A673 (cell line): ENCODE measurements around the gene ANXA10. TPM values are rescaled to one million over a fixed set of nuclear protein-coding genes. Genes with fewer than 3 reads are reported as not detected.

Experiments used
- BruUV-seq: library from RNA; stranded (reverse); fragments of 400-500 nt; replicated peaks from 2 replicates; lab custom pipeline; 2021; lab: Mats Ljungman, UMichigan
- CTCF ChIA-PET: fragments of 300-600 bp; sonication (Branson Sonifier 250); formaldehyde crosslinking; loops from one replicate; lab custom pipeline; 2022; ENCODE audit warnings: antibody characterized with exemption; lab: Charles Lee
- POLR2A ChIA-PET: fragments of 300-600 bp; sonication (Branson Sonifier 250); formaldehyde crosslinking; loops from one replicate; lab custom pipeline; 2022; ENCODE audit warnings: antibody characterized with exemption; ENCODE audit not compliant: low non-redundant PET; lab: Charles Lee
- DNase-seq: peaks from one replicate; pipeline ENCODE4 v3.0.0-alpha.2; 2015; ENCODE audit warnings: low spot score
- H3K27ac ChIP-seq: fragments of 200-600 bp; sonication (generic); 2 replicates; pipeline ENCODE4 v1.5.1; 2016; ENCODE audit warnings: mixed run types, low read depth, mild to moderate bottlenecking, mixed read lengths, antibody characterized with exemption, low read length; ENCODE audit not compliant: poor library complexity, severe bottlenecking
- H3K27me3 ChIP-seq: fragments of 200-600 bp; sonication (generic); replicated peaks from 2 replicates; pipeline ENCODE4 v1.6.1; 2017; ENCODE audit warnings: mixed run types, low read depth, mild to moderate bottlenecking, mixed read lengths, antibody characterized with exemption, low read length; ENCODE audit not compliant: insufficient read depth, poor library complexity
- H3K36me3 ChIP-seq: fragments of 200-600 bp; sonication (generic); 2 replicates; pipeline ENCODE4 v1.6.1; 2016; ENCODE audit warnings: mixed run types, mild to moderate bottlenecking, mixed read lengths, antibody characterized with exemption, low read length; ENCODE audit not compliant: insufficient read depth, poor library complexity, severe bottlenecking
- H3K4me1 ChIP-seq: fragments of 200-600 bp; sonication (generic); 2 replicates; pipeline ENCODE4 v1.6.1; 2017; ENCODE audit warnings: mixed run types, mild to moderate bottlenecking, mixed read lengths, antibody characterized with exemption, low read length; ENCODE audit not compliant: insufficient read depth, poor library complexity, severe bottlenecking
- H3K4me3 ChIP-seq: fragments of 200-600 bp; sonication (generic); 2 replicates; pipeline ENCODE4 v1.5.1; 2016; ENCODE audit warnings: low read depth, mixed run types, mild to moderate bottlenecking, mixed read lengths, low read length; ENCODE audit not compliant: poor library complexity, severe bottlenecking
- H3K9me3 ChIP-seq: fragments of 200-600 bp; sonication (generic); 2 replicates; pipeline ENCODE4 v1.6.1; 2016; ENCODE audit warnings: mixed run types, low read depth, mild to moderate bottlenecking, mixed read lengths, antibody characterized with exemption, low read length; ENCODE audit not compliant: poor library complexity, severe bottlenecking
- CTCF ChIP-seq: fragments of 300-800, 200-600 bp; sonication (generic); conservative IDR thresholded peaks from 2 replicates; pipeline ENCODE4 v1.5.1; 2017; ENCODE audit warnings: low read depth, mild to moderate bottlenecking, antibody characterized with exemption, low read length, moderate library complexity, mixed read lengths
- EZH2 ChIP-seq: fragments of 200-600 bp; sonication (generic); IDR thresholded peaks from 2 replicates; pipeline ENCODE4 v1.6.1; 2017; ENCODE audit warnings: borderline replicate concordance, low read depth, mild to moderate bottlenecking, mixed read lengths, antibody characterized with exemption, low read length; ENCODE audit not compliant: poor library complexity, severe bottlenecking
- intact Hi-C: fragments of 100-400 bp; cut with micrococcal nuclease; formaldehyde crosslinking; loops from one replicate; pipeline ENCODE4 v1.10.0; 2022; ENCODE audit not compliant: unreplicated experiment
- total RNA-seq: library from RNA; stranded (reverse); gene quantifications from 2 replicates; pipeline ENCODE4 v1.2.3, GENCODE V29; 2021

The ANXA10 gene
- total RNA-seq, 1 experiment from 2014 or later, result not detected

GRCh38 chr4:168164915-168165548 lies 72.7 kb downstream of the ANXA10 start:
- no peak for DNase-seq
- no TSS peak for BruUV-seq
- intact Hi-C loops, result no loop called here
- no peak for TF ChIP-seq EZH2
- TF ChIP-seq CTCF, result no peak
- H3K36me3 ChIP-seq, result no peaks in the 10 kb centered on the region
- no peaks in the 10 kb centered on the region for H3K4me1 ChIP-seq
- CTCF ChIA-PET, result no interaction called here
- H3K4me3 ChIP-seq, result no peak overlapping the region
- POLR2A ChIA-PET, result no interaction called here
- no peak overlapping the region for H3K27ac ChIP-seq
- H3K9me3 ChIP-seq, result no peaks in the 10 kb centered on the region
- no peaks in the 10 kb centered on the region for H3K27me3 ChIP-seq

DNA sequence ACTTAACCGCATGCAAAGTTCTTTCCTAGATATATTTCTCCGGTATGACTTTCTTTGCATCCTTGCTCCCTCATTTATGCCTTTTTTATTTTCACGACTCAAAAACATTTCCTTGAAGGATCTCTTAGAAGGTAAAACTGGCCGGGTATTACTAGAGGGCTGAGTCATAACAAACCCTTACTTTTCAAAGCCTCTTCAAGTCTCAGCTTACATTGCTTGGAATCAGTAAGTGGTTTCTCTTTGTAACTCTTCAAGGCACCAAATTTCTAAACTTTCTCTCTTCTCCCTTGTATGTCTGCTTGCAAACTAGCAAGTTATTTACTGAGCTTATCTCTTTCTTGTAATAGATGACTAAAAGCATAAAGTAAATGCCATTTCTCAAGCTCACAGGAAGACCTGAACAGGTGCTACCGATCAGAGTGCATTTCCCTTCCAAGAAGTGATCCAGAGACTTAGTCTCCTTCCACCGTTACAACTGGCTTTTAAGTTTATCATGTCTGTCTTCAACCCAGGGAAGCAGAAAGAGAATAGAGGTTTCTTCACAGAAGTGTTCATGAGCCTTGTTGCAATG lies 75.5 kb downstream of the ANXA10 start:
- TF ChIP-seq CTCF, result no peak
- Histone ChIP-seq H3K27me3 (no peaks in the 10 kb centered on the region), H3K27ac (no peak overlapping the region), H3K36me3 (no peaks in the 10 kb centered on the region), H3K4me3 (no peak overlapping the region), H3K9me3 (no peaks in the 10 kb centered on the region), H3K4me1 (no peaks in the 10 kb centered on the region)
- CTCF ChIA-PET, result no interaction called here
- POLR2A ChIA-PET, result no interaction called here
- intact Hi-C loops, result no loop called here
- no TSS peak for BruUV-seq
- no peak for DNase-seq

GRCh38 chr4:168174308-168174707 lies 82.0 kb downstream of the ANXA10 start:
- intact Hi-C loops, result no loop called here
- POLR2A ChIA-PET, result no interaction called here
- no peak overlapping the region for H3K27ac ChIP-seq
- no peaks in the 10 kb centered on the region for H3K36me3 ChIP-seq
- H3K27me3 ChIP-seq, result no peaks in the 10 kb centered on the region
- H3K9me3 ChIP-seq, result no peaks in the 10 kb centered on the region
- DNase-seq, result no peak
- CTCF ChIA-PET, result no interaction called here
- no peak overlapping the region for H3K4me3 ChIP-seq
- BruUV-seq, result no TSS peak
- peaks cover 4% of the 10 kb centered on the region for H3K4me1 ChIP-seq
- TF ChIP-seq CTCF (no peak), EZH2 (no peak)
